Left ventricle myocardium inferior (tissue), 1 donor: ENCODE measurements around the gene ZNF23. TPM values are rescaled to one million over a fixed set of nuclear protein-coding genes. Genes with fewer than 3 reads are reported as not detected.

Source experiments
- DNase-seq: peaks from one replicate; pipeline ENCODE4 v3.0.0-alpha.2; 2020
- H3K27ac ChIP-seq: fragments of 200-600 bp; replicated peaks from 2 replicates; pipeline ENCODE4 v1.8.0; 2021
- H3K27me3 ChIP-seq: fragments of 200-600 bp; 2 replicates; pipeline ENCODE4 v1.8.0; 2021; ENCODE audit warnings: low read depth
- H3K36me3 ChIP-seq: fragments of 200-600 bp; 2 replicates; pipeline ENCODE4 v1.8.0; 2021
- H3K4me1 ChIP-seq: fragments of 200-600 bp; 2 replicates; pipeline ENCODE4 v1.8.0; 2021
- H3K4me3 ChIP-seq: fragments of 200-600 bp; 2 replicates; pipeline ENCODE4 v1.8.0; 2021; ENCODE audit warnings: mild to moderate bottlenecking, moderate library complexity
- H3K9me3 ChIP-seq: fragments of 200-600 bp; replicated peaks from 2 replicates; pipeline ENCODE4 v1.8.0; 2021
- CTCF ChIP-seq: fragments of 200-600 bp; IDR thresholded peaks from 2 replicates; pipeline ENCODE4 v1.8.0; 2021; ENCODE audit warnings: antibody characterized with exemption, mild to moderate bottlenecking, borderline replicate concordance
- intact Hi-C: fragments of 100-400 bp; cut with micrococcal nuclease; formaldehyde crosslinking; loops from one replicate; pipeline ENCODE4 v1.11.0; 2022
- total RNA-seq: library from RNA; stranded (reverse); fragmentation: NEBNext Ultra II Directional; extraction: Animal tissue kit (Norgen Biotek cat#: 25700); gene quantifications from one replicate; pipeline ENCODE4 v1.2.1, GENCODE V29; 2021
- donor health status: DM: no; HTN: yes; CAD: no; lungs with severe emphysema.

Gene ZNF23
- total RNA-seq, 1 donor from 2014 or later = 5.2 TPM

GRCh38 chr16:71410146-71410545, 51.9 kb downstream of the ZNF23 start:
- TF ChIP-seq CTCF = no peak
- Histone ChIP-seq H3K27me3 (peaks cover 88% of the 10 kb centered on the region), H3K27ac (no peak overlapping the region), H3K36me3 (no peaks in the 10 kb centered on the region), H3K4me1 (no peaks in the 10 kb centered on the region), H3K9me3 (no peaks in the 10 kb centered on the region), H3K4me3 (no peak overlapping the region)
- intact Hi-C loops = loop anchor here (5.0 kb wide), 1 partner anchor 87 kb away; no protein-coding TSS in a partner anchor
- DNase-seq = no peak

GRCh38 chr16:71409011-71409775, 52.9 kb downstream of the ZNF23 start:
- intact Hi-C loops = no loop called here
- no peak overlapping the region for H3K4me3 ChIP-seq
- peaks cover 88% of the 10 kb centered on the region for H3K27me3 ChIP-seq
- H3K27ac ChIP-seq = no peak overlapping the region
- no peaks in the 10 kb centered on the region for H3K4me1 ChIP-seq
- no peaks in the 10 kb centered on the region for H3K36me3 ChIP-seq
- TF ChIP-seq CTCF = no peak
- peaks cover 5% of the 10 kb centered on the region for H3K9me3 ChIP-seq
- DNase-seq = no peak

GRCh38 chr16:71408536-71408935, 53.5 kb downstream of the ZNF23 start:
- Histone ChIP-seq H3K36me3 (no peaks in the 10 kb centered on the region), H3K27ac (no peak overlapping the region), H3K9me3 (peaks cover 11% of the 10 kb centered on the region), H3K4me1 (no peaks in the 10 kb centered on the region), H3K27me3 (peaks cover 88% of the 10 kb centered on the region), H3K4me3 (no peak overlapping the region)
- DNase-seq = no peak
- intact Hi-C loops = no loop called here
- TF ChIP-seq CTCF = no peak

GRCh38 chr16:71407731-71408130, 54.3 kb downstream of the ZNF23 start:
- Histone ChIP-seq H3K27me3 (peaks cover 94% of the 10 kb centered on the region), H3K9me3 (peaks cover 11% of the 10 kb centered on the region), H3K4me3 (no peak overlapping the region), H3K36me3 (no peaks in the 10 kb centered on the region), H3K4me1 (no peaks in the 10 kb centered on the region), H3K27ac (no peak overlapping the region)
- TF ChIP-seq CTCF = no peak
- DNase-seq = no peak
- intact Hi-C loops = no loop called here

- H3K27me3 ChIP-seq = peaks cover 95% of the 10 kb centered on the region
- H3K9me3 ChIP-seq = peaks cover 11% of the 10 kb centered on the region
- intact Hi-C loops = no loop called here
- no peak for DNase-seq
- no peak overlapping the region for H3K27ac ChIP-seq
- no peaks in the 10 kb centered on the region for H3K4me1 ChIP-seq
- no peak overlapping the region for H3K4me3 ChIP-seq
- no peak for TF ChIP-seq CTCF
- no peaks in the 10 kb centered on the region for H3K36me3 ChIP-seq
These were observed 55.3 kb downstream of the ZNF23 start for GRCh38 chr16:71406724-71407123.
